GM06990 (cell line): Measurements from ENCODE around the gene PRKN.

ENCODE experiments used
- DNase-seq: peaks from one replicate; pipeline ENCODE4 v3.0.0-alpha.2; 2011; ENCODE audit not compliant: insufficient read length; ENCODE audit errors: extremely low read depth
- H3K27me3 ChIP-seq: replicated peaks from 2 replicates; pipeline ENCODE4 v1.6.0; 2011; ENCODE audit warnings: low read length; ENCODE audit not compliant: control insufficient read depth, insufficient read depth
- H3K36me3 ChIP-seq: 2 replicates; pipeline ENCODE4 v1.5.1; 2011; ENCODE audit warnings: low read length; ENCODE audit not compliant: control insufficient read depth, insufficient read depth
- H3K4me3 ChIP-seq: replicated peaks from 2 replicates; pipeline ENCODE4 v1.5.1; 2011; ENCODE audit warnings: low read depth, mild to moderate bottlenecking, control low read depth, low read length
- CTCF ChIP-seq: IDR thresholded peaks from 2 replicates; pipeline ENCODE4 v1.5.1; 2011; ENCODE audit warnings: low read length, control low read depth, mild to moderate bottlenecking, inconsistent platforms; ENCODE audit not compliant: insufficient read depth, poor library complexity, severe bottlenecking

PRKN gene

DNA sequence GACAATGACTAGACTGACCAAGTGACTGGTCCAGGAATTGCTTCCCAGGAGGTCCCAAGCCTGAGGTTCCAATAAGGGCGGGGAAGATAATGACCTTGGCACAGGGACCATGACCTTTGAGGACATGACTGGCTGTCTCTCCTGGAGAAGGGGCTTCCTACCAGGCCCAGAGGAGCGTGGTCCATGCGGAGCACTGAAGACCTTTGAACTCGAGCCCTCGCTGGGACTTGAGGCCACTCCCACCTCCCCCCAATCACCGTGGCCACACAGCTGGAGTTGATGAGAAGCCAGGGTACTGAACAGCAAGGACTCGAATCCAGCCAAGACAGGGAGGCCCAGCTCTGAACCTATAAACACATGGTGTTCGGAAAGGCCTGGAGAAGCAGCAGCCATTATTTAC lies 677.0 kb downstream of the PRKN start:
- Histone ChIP-seq H3K36me3 (no peaks in the 10 kb centered on the region), H3K4me3 (no peak overlapping the region), H3K27me3 (no peaks in the 10 kb centered on the region)
- TF ChIP-seq CTCF: no peak
- DNase-seq: no peak

- Histone ChIP-seq H3K27me3 (no peaks in the 10 kb centered on the region), H3K36me3 (no peaks in the 10 kb centered on the region), H3K4me3 (no peak overlapping the region)
- no peak for DNase-seq
- TF ChIP-seq CTCF: no peak
These were observed 681.2 kb downstream of the PRKN start for GRCh38 chr6:162046324-162046723.

GRCh38 chr6:162032620-162033019 lies 694.9 kb downstream of the PRKN start:
- Histone ChIP-seq H3K36me3 (no peaks in the 10 kb centered on the region), H3K4me3 (no peak overlapping the region), H3K27me3 (no peaks in the 10 kb centered on the region)
- TF ChIP-seq CTCF: no peak
- no peak for DNase-seq

- Histone ChIP-seq H3K4me3 (no peak overlapping the region), H3K27me3 (no peaks in the 10 kb centered on the region), H3K36me3 (no peaks in the 10 kb centered on the region)
- DNase-seq: no peak
- TF ChIP-seq CTCF: no peak
These were observed 697.5 kb downstream of the PRKN start for GRCh38 chr6:162029873-162030576.

- H3K36me3 ChIP-seq: no peaks in the 10 kb centered on the region
These were observed 700.7 kb downstream of the PRKN start for GRCh38 chr6:162026843-162027242.

More at GRCh38 chr6:162026843-162027242, 700.7 kb downstream of the PRKN start:
- Histone ChIP-seq H3K27me3 (no peaks in the 10 kb centered on the region), H3K4me3 (no peak overlapping the region)
- TF ChIP-seq CTCF: no peak
- DNase-seq: no peak
